WTC11 (cell line): ENCODE results near the gene HACD2.

Experiments used
- ATF1 ChIP-seq: sonication (generic); formaldehyde crosslinking; IDR thresholded peaks from 2 replicates; pipeline ENCODE4 v1.8.1; 2023; ENCODE audit warnings: mild to moderate bottlenecking, moderate library complexity, missing genetic modification reagents
- CBFB ChIP-seq: sonication (generic); formaldehyde crosslinking; IDR thresholded peaks from 2 replicates; pipeline ENCODE4 v1.8.1; 2022; ENCODE audit warnings: mild to moderate bottlenecking, low read depth, missing genetic modification reagents
- JUN ChIP-seq: sonication (generic); formaldehyde crosslinking; IDR thresholded peaks from 2 replicates; pipeline ENCODE4 v1.8.0; 2023; ENCODE audit warnings: mild to moderate bottlenecking, missing genetic modification reagents
- NR2C2 ChIP-seq: sonication (generic); formaldehyde crosslinking; IDR thresholded peaks from 2 replicates; pipeline ENCODE4 v1.8.0; 2022; ENCODE audit warnings: mild to moderate bottlenecking, missing genetic modification reagents
- ZNF263 ChIP-seq: sonication (generic); formaldehyde crosslinking; IDR thresholded peaks from 2 replicates; pipeline ENCODE4 v1.8.1; 2022; ENCODE audit warnings: low read depth, mild to moderate bottlenecking, moderate library complexity, missing genetic modification reagents
- TF ChIP-seq, protein P1 (sequence below): fragments of 200-600 bp; IDR thresholded peaks from 2 replicates; pipeline ENCODE4 v1.8.0; 2022; ENCODE audit warnings: antibody characterized with exemption
- TF ChIP-seq, protein P2 (sequence below): sonication (generic); formaldehyde crosslinking; IDR thresholded peaks from 2 replicates; pipeline ENCODE4 v1.8.1; 2023; ENCODE audit warnings: mild to moderate bottlenecking, missing genetic modification reagents
- TF ChIP-seq, protein P3 (sequence below): sonication (generic); formaldehyde crosslinking; IDR thresholded peaks from 2 replicates; pipeline ENCODE4 v1.8.1; 2023; ENCODE audit warnings: mild to moderate bottlenecking, missing genetic modification reagents, borderline replicate concordance
- TF ChIP-seq, protein P4 (sequence below): sonication (generic); formaldehyde crosslinking; IDR thresholded peaks from 2 replicates; pipeline ENCODE4 v1.8.1; 2022; ENCODE audit warnings: low read depth, missing genetic modification reagents, borderline replicate concordance

DNA sequence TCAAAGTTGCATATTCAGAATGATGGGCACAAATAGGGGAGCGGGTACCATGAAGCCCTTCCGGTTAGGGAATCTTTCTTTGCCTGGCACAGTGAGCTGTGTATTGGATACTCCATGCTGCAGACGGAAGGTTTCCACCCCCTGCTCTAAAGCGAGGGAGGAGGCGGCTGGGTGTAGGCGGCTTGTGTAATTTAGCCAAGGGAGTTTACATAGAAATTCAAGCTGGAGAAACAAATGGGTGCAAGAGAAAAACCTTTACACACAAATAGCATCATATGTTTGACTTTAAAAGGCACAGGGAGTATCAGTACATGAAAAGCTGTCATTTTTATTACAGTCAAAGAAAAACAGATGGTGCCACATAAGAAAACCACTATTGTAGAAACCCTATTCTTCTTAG is 76.7 kb downstream of the HACD2 start:
- TF ChIP-seq, protein P1, sequence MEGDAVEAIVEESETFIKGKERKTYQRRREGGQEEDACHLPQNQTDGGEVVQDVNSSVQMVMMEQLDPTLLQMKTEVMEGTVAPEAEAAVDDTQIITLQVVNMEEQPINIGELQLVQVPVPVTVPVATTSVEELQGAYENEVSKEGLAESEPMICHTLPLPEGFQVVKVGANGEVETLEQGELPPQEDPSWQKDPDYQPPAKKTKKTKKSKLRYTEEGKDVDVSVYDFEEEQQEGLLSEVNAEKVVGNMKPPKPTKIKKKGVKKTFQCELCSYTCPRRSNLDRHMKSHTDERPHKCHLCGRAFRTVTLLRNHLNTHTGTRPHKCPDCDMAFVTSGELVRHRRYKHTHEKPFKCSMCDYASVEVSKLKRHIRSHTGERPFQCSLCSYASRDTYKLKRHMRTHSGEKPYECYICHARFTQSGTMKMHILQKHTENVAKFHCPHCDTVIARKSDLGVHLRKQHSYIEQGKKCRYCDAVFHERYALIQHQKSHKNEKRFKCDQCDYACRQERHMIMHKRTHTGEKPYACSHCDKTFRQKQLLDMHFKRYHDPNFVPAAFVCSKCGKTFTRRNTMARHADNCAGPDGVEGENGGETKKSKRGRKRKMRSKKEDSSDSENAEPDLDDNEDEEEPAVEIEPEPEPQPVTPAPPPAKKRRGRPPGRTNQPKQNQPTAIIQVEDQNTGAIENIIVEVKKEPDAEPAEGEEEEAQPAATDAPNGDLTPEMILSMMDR: no peak
- no peak for TF ChIP-seq ZNF263 (CRISPR knock-in tag)
- TF ChIP-seq, protein P2, sequence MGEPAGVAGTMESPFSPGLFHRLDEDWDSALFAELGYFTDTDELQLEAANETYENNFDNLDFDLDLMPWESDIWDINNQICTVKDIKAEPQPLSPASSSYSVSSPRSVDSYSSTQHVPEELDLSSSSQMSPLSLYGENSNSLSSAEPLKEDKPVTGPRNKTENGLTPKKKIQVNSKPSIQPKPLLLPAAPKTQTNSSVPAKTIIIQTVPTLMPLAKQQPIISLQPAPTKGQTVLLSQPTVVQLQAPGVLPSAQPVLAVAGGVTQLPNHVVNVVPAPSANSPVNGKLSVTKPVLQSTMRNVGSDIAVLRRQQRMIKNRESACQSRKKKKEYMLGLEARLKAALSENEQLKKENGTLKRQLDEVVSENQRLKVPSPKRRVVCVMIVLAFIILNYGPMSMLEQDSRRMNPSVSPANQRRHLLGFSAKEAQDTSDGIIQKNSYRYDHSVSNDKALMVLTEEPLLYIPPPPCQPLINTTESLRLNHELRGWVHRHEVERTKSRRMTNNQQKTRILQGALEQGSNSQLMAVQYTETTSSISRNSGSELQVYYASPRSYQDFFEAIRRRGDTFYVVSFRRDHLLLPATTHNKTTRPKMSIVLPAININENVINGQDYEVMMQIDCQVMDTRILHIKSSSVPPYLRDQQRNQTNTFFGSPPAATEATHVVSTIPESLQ (CRISPR knock-in tag): no peak
- TF ChIP-seq, protein P3, sequence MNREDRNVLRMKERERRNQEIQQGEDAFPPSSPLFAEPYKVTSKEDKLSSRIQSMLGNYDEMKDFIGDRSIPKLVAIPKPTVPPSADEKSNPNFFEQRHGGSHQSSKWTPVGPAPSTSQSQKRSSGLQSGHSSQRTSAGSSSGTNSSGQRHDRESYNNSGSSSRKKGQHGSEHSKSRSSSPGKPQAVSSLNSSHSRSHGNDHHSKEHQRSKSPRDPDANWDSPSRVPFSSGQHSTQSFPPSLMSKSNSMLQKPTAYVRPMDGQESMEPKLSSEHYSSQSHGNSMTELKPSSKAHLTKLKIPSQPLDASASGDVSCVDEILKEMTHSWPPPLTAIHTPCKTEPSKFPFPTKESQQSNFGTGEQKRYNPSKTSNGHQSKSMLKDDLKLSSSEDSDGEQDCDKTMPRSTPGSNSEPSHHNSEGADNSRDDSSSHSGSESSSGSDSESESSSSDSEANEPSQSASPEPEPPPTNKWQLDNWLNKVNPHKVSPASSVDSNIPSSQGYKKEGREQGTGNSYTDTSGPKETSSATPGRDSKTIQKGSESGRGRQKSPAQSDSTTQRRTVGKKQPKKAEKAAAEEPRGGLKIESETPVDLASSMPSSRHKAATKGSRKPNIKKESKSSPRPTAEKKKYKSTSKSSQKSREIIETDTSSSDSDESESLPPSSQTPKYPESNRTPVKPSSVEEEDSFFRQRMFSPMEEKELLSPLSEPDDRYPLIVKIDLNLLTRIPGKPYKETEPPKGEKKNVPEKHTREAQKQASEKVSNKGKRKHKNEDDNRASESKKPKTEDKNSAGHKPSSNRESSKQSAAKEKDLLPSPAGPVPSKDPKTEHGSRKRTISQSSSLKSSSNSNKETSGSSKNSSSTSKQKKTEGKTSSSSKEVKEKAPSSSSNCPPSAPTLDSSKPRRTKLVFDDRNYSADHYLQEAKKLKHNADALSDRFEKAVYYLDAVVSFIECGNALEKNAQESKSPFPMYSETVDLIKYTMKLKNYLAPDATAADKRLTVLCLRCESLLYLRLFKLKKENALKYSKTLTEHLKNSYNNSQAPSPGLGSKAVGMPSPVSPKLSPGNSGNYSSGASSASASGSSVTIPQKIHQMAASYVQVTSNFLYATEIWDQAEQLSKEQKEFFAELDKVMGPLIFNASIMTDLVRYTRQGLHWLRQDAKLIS (CRISPR knock-in tag): no peak
- no peak for TF ChIP-seq JUN (CRISPR knock-in tag)
- TF ChIP-seq NR2C2 (CRISPR knock-in tag): no peak
- TF ChIP-seq, protein P4, sequence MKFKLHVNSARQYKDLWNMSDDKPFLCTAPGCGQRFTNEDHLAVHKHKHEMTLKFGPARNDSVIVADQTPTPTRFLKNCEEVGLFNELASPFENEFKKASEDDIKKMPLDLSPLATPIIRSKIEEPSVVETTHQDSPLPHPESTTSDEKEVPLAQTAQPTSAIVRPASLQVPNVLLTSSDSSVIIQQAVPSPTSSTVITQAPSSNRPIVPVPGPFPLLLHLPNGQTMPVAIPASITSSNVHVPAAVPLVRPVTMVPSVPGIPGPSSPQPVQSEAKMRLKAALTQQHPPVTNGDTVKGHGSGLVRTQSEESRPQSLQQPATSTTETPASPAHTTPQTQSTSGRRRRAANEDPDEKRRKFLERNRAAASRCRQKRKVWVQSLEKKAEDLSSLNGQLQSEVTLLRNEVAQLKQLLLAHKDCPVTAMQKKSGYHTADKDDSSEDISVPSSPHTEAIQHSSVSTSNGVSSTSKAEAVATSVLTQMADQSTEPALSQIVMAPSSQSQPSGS (CRISPR knock-in tag): no peak
- no peak for TF ChIP-seq CBFB
- no peak for TF ChIP-seq ATF1 (CRISPR knock-in tag)
